ENCODE results near the gene SPAG16.

Gene SPAG16

DNA sequence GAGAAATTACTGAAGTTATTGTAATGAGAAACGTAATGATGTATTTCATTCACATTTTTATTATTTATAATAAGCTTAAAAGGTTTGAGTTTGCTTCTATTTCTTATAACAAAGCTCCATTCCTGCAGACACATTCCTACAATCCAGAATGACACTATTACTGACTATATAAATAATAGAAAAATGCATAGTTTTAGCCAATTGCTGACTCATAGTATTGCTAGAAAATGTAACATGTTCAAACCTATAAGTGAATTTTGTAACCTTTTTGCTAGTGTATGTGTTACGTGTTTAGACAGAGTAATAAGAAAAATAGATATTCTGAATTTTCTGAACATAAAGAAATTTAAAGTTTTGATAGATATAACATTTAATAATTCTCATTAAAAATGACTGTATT lies 1117.3 kb downstream of the SPAG16 start:
- H3K36me3 ChIP-seq (ENCODE audit: insufficient read depth, low read length), result no peaks in the 10 kb centered on the region
- no peak for TF ChIP-seq EZH2 (IDR thresholded peaks at IDR 0.05; ENCODE audit: borderline replicate concordance, low read length)
- H2AFZ ChIP-seq (ENCODE audit: low read length), result no peak overlapping the region
- no peaks in the 10 kb centered on the region for H3K4me1 ChIP-seq (ENCODE audit: insufficient read depth, low read length, severe bottlenecking)
- no peak overlapping the region for H3K4me2 ChIP-seq (ENCODE audit: low read length)
- no peaks in the 10 kb centered on the region for H3F3A ChIP-seq (ENCODE audit: insufficient read depth, low read length)
- no peak overlapping the region for H3K27ac ChIP-seq (ENCODE audit: low read depth, low read length, poor library complexity, severe bottlenecking)
- no peaks in the 10 kb centered on the region for H3K9me3 ChIP-seq (ENCODE audit: low read length)
- no peaks in the 10 kb centered on the region for H3K9me2 ChIP-seq (ENCODE audit: low read depth, low read length)
- no peak overlapping the region for H3K9ac ChIP-seq (ENCODE audit: low read length)
- no peak overlapping the region for H3K4me3 ChIP-seq (ENCODE audit: low read depth, low read length, poor library complexity, severe bottlenecking)
- H3K79me2 ChIP-seq (ENCODE audit: insufficient read depth, low read length), result no peaks in the 10 kb centered on the region
- H4K20me1 ChIP-seq (ENCODE audit: insufficient read depth, low read length), result no peaks in the 10 kb centered on the region
- no peaks in the 10 kb centered on the region for H3K27me3 ChIP-seq (ENCODE audit: insufficient read depth, low read length)

DNA sequence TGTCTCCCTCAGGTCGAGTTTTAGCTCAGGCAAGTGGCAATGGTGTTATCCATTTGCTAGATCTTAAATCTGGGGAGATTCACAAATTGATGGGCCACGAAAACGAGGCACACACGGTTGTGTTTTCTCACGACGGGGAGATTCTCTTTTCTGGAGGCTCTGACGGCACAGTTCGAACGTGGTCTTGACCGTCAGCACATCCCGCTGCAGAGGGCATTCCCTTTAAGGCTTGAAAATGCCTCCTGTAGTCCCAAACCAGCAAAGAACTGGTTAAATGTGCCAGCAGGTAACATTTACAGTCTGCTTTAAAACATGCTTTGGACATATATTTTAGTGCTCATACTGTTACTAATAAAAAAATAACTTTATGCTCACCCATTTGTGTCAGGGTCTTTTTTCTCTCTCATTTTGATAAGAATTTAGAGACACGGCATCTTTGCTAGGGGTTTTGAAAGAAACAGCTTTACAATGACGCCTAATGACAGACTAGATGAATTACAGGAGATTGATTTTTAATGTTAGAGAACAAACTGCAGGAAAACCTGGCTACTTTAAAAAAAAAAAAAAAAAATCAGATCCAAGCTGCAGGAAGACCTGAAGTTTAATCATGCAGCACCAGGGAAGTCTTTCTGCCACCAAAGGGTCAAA lies 1126.0 kb downstream of the SPAG16 start:
- Histone ChIP-seq H3K27me3 (ENCODE audit: insufficient read depth, low read length) (no peaks in the 10 kb centered on the region), H3F3A (ENCODE audit: insufficient read depth, low read length) (no peaks in the 10 kb centered on the region), H3K79me2 (ENCODE audit: insufficient read depth, low read length) (no peaks in the 10 kb centered on the region)

DNA sequence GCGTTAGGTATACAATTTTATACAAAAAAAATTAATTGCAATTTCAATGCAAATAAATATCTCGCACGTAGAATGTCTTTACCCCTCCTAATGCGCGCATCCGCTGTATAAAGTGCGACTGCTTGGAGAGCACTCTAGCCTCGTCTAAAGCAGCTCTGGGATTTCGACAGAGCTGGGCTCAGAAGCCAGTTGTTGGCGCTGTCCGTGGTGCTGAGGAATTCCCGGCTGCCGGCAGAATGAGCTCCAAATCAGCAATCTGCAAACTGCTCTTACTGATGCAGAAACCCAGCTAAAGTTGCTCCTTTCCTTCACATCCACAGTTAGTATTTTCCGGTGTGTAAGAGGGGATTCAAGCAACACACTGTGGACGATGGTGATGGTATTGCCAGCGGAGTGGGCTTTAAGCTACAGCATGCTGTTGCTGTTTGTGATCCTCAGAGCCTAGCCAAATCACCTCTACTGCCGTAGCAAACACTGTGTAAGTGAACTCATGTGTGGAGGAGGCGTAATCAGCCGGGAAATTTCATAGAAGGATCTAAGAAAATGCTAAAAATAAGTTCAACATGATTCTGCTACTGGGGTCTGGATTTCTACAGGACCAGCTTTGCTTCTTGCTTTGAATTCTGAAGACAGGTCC lies 1126.8 kb downstream of the SPAG16 start, which contains the start of gene VWC2L:
VWC2L (plus strand) TSS at position 137 of the 637 bp plus-strand sequence. CDS start 3,140 bp downstream, outside the sequence.
- no peaks in the 10 kb centered on the region for H4K20me1 ChIP-seq (ENCODE audit: insufficient read depth, low read length)
- TF ChIP-seq EZH2 (IDR thresholded peaks at IDR 0.05; ENCODE audit: borderline replicate concordance, low read length), result no peak
- TF ChIP-seq, protein P1, sequence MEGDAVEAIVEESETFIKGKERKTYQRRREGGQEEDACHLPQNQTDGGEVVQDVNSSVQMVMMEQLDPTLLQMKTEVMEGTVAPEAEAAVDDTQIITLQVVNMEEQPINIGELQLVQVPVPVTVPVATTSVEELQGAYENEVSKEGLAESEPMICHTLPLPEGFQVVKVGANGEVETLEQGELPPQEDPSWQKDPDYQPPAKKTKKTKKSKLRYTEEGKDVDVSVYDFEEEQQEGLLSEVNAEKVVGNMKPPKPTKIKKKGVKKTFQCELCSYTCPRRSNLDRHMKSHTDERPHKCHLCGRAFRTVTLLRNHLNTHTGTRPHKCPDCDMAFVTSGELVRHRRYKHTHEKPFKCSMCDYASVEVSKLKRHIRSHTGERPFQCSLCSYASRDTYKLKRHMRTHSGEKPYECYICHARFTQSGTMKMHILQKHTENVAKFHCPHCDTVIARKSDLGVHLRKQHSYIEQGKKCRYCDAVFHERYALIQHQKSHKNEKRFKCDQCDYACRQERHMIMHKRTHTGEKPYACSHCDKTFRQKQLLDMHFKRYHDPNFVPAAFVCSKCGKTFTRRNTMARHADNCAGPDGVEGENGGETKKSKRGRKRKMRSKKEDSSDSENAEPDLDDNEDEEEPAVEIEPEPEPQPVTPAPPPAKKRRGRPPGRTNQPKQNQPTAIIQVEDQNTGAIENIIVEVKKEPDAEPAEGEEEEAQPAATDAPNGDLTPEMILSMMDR (IDR thresholded peaks at IDR 0.05; ENCODE audit: low read length), result no peak
- no peak within 1 kb of the TSS for H3K9ac ChIP-seq (ENCODE audit: low read length)
- no peak within 1 kb of the TSS for H3K4me2 ChIP-seq (ENCODE audit: low read length)
- H3K79me2 ChIP-seq (ENCODE audit: insufficient read depth, low read length), result no peaks in the 10 kb centered on the region
- no peak within 1 kb of the TSS for H2AFZ ChIP-seq (ENCODE audit: low read length)
- no peaks in the 10 kb centered on the region for H3F3A ChIP-seq (ENCODE audit: insufficient read depth, low read length)
- no peaks in the 10 kb centered on the region for H3K9me3 ChIP-seq (ENCODE audit: low read length)
- no peaks in the 10 kb centered on the region for H3K9me2 ChIP-seq (ENCODE audit: low read depth, low read length)
- H3K4me1 ChIP-seq (ENCODE audit: insufficient read depth, low read length, severe bottlenecking), result no peaks in the 10 kb centered on the region
- H3K27me3 ChIP-seq (ENCODE audit: insufficient read depth, low read length), result no peaks in the 10 kb centered on the region
- no peaks in the 10 kb centered on the region for H3K36me3 ChIP-seq (ENCODE audit: insufficient read depth, low read length)
- H3K4me3 ChIP-seq (ENCODE audit: low read depth, low read length, poor library complexity, severe bottlenecking), result no peak within 1 kb of the TSS
- H3K27ac ChIP-seq (ENCODE audit: low read depth, low read length, poor library complexity, severe bottlenecking), result no peak within 1 kb of the TSS

More for the DNA sequence above, 1126.0 kb downstream of the SPAG16 start:
- H3K4me3 ChIP-seq (ENCODE audit: low read depth, low read length, poor library complexity, severe bottlenecking), result no peak overlapping the region
- H3K36me3 ChIP-seq (ENCODE audit: insufficient read depth, low read length), result no peaks in the 10 kb centered on the region
- H3K4me1 ChIP-seq (ENCODE audit: insufficient read depth, low read length, severe bottlenecking), result no peaks in the 10 kb centered on the region
- H3K9me3 ChIP-seq (ENCODE audit: low read length), result no peaks in the 10 kb centered on the region
- H3K4me2 ChIP-seq (ENCODE audit: low read length), result no peak overlapping the region
- no peak overlapping the region for H2AFZ ChIP-seq (ENCODE audit: low read length)
- no peak overlapping the region for H3K9ac ChIP-seq (ENCODE audit: low read length)
- TF ChIP-seq EZH2 (IDR thresholded peaks at IDR 0.05; ENCODE audit: borderline replicate concordance, low read length), result no peak
- TF ChIP-seq, protein P1 (IDR thresholded peaks at IDR 0.05; ENCODE audit: low read length), result no peak
- no peaks in the 10 kb centered on the region for H4K20me1 ChIP-seq (ENCODE audit: insufficient read depth, low read length)
- H3K27ac ChIP-seq (ENCODE audit: low read depth, low read length, poor library complexity, severe bottlenecking), result no peak overlapping the region
- H3K9me2 ChIP-seq (ENCODE audit: low read depth, low read length), result no peaks in the 10 kb centered on the region

Measured in OCI-LY1 (cell line).